ENCODE measurements around the gene SMIM17.
A peak's percentile ranks its signal among the peaks of the same experiment; 100 is the strongest.
"Not testable (repeated sequence)": the region's sequence is repeated elsewhere in the genome, so short reads cannot be mapped to it uniquely, and the experiment has no call there.

SMIM17 gene

GRCh38 chr19:56670961-56671612 lies 28.1 kb downstream of the SMIM17 start:
- no peaks in the 10 kb centered on the region for H3K36me3 ChIP-seq (ENCODE audit: control insufficient read depth, insufficient read depth, low read length)
- H3K27ac ChIP-seq (ENCODE audit: insufficient read depth, low read length, poor library complexity, severe bottlenecking), result peak overlapping the region; percentile 7
- DNase-seq, result no peak
- peak overlapping the region; percentile 51 for H3K4me3 ChIP-seq (ENCODE audit: insufficient read depth, low read depth, low read length, poor library complexity, severe bottlenecking)
- no peaks in the 10 kb centered on the region for H3K9me3 ChIP-seq (ENCODE audit: control insufficient read depth, low read length)
- H3K27me3 ChIP-seq (replicated peaks; ENCODE audit: control insufficient read depth, insufficient read depth, low read length, poor library complexity, severe bottlenecking), result no peaks in the 10 kb centered on the region
- no peaks in the 10 kb centered on the region for H3K4me1 ChIP-seq (ENCODE audit: control insufficient read depth, insufficient read depth, low read length, poor library complexity, severe bottlenecking)

- H3K27me3 ChIP-seq (replicated peaks; ENCODE audit: control insufficient read depth, insufficient read depth, low read length, poor library complexity, severe bottlenecking), result no peaks in the 10 kb centered on the region
- H3K36me3 ChIP-seq (ENCODE audit: control insufficient read depth, insufficient read depth, low read length), result no peaks in the 10 kb centered on the region
- no peaks in the 10 kb centered on the region for H3K9me3 ChIP-seq (ENCODE audit: control insufficient read depth, low read length)
- peak within 1 kb of the TSS; percentile 7 for H3K27ac ChIP-seq (ENCODE audit: insufficient read depth, low read length, poor library complexity, severe bottlenecking)
- DNase-seq, result peak; percentile 22 to 55 (median 45)
- peak within 1 kb of the TSS; percentile 51 for H3K4me3 ChIP-seq (ENCODE audit: insufficient read depth, low read depth, low read length, poor library complexity, severe bottlenecking)
- H3K4me1 ChIP-seq (ENCODE audit: control insufficient read depth, insufficient read depth, low read length, poor library complexity, severe bottlenecking), result no peaks in the 10 kb centered on the region
These were observed 28.6 kb downstream of the SMIM17 start, which contains the start of gene ZNF835 for GRCh38 chr19:56671613-56671994. Gene ZNF835 (minus strand): TSS chr19:56671757. CDS start chr19:56665198, 6,559 bp downstream.

GRCh38 chr19:56672610-56673009 lies 29.7 kb downstream of the SMIM17 start:
- not testable (repeated sequence) for H3K27ac ChIP-seq (ENCODE audit: insufficient read depth, low read length, poor library complexity, severe bottlenecking); DNase-seq; H3K36me3 ChIP-seq (ENCODE audit: control insufficient read depth, insufficient read depth, low read length); H3K9me3 ChIP-seq (ENCODE audit: control insufficient read depth, low read length); H3K4me1 ChIP-seq (ENCODE audit: control insufficient read depth, insufficient read depth, low read length, poor library complexity, severe bottlenecking); H3K27me3 ChIP-seq (replicated peaks; ENCODE audit: control insufficient read depth, insufficient read depth, low read length, poor library complexity, severe bottlenecking); H3K4me3 ChIP-seq (ENCODE audit: insufficient read depth, low read depth, low read length, poor library complexity, severe bottlenecking)

GRCh38 chr19:56678205-56678604 lies 35.2 kb downstream of the SMIM17 start:
- Histone ChIP-seq H3K36me3 (ENCODE audit: control insufficient read depth, insufficient read depth, low read length) (no peaks in the 10 kb centered on the region), H3K4me3 (ENCODE audit: insufficient read depth, low read depth, low read length, poor library complexity, severe bottlenecking) (no peak overlapping the region), H3K27ac (ENCODE audit: insufficient read depth, low read length, poor library complexity, severe bottlenecking) (no peak overlapping the region), H3K9me3 (ENCODE audit: control insufficient read depth, low read length) (no peaks in the 10 kb centered on the region), H3K27me3 (replicated peaks; ENCODE audit: control insufficient read depth, insufficient read depth, low read length, poor library complexity, severe bottlenecking) (no peaks in the 10 kb centered on the region), H3K4me1 (ENCODE audit: control insufficient read depth, insufficient read depth, low read length, poor library complexity, severe bottlenecking) (no peaks in the 10 kb centered on the region)
- DNase-seq, result no peak

- Histone ChIP-seq H3K4me1 (ENCODE audit: control insufficient read depth, insufficient read depth, low read length, poor library complexity, severe bottlenecking) (no peaks in the 10 kb centered on the region), H3K27ac (ENCODE audit: insufficient read depth, low read length, poor library complexity, severe bottlenecking) (no peak overlapping the region), H3K4me3 (ENCODE audit: insufficient read depth, low read depth, low read length, poor library complexity, severe bottlenecking) (no peak overlapping the region), H3K27me3 (replicated peaks; ENCODE audit: control insufficient read depth, insufficient read depth, low read length, poor library complexity, severe bottlenecking) (no peaks in the 10 kb centered on the region), H3K9me3 (ENCODE audit: control insufficient read depth, low read length) (no peaks in the 10 kb centered on the region), H3K36me3 (ENCODE audit: control insufficient read depth, insufficient read depth, low read length) (no peaks in the 10 kb centered on the region)
- no peak for DNase-seq
These were observed 38.7 kb downstream of the SMIM17 start for GRCh38 chr19:56681702-56682101.

DNA sequence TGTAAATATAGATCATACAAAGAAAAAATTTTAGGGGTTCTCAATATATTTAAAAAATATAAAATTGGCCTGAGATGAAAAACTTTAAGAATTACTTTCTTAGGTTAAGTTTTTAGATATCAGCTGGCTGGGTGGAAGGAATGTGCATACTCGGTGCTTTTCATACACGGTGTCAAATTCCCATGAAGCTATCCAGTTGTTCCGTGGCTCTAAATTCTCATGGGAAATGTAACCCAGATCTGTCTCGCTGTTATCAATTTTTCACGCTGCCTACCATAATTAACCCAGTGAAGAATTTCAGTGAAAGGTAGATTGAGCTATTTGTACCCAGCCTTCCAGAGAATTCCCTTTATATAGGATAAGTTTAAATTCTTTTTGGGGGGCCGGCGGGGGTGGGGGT lies 40.2 kb downstream of the SMIM17 start:
- Histone ChIP-seq H3K4me1 (ENCODE audit: control insufficient read depth, insufficient read depth, low read length, poor library complexity, severe bottlenecking) (no peaks in the 10 kb centered on the region), H3K27me3 (replicated peaks; ENCODE audit: control insufficient read depth, insufficient read depth, low read length, poor library complexity, severe bottlenecking) (no peaks in the 10 kb centered on the region), H3K36me3 (ENCODE audit: control insufficient read depth, insufficient read depth, low read length) (no peaks in the 10 kb centered on the region), H3K9me3 (ENCODE audit: control insufficient read depth, low read length) (no peaks in the 10 kb centered on the region), H3K27ac (ENCODE audit: insufficient read depth, low read length, poor library complexity, severe bottlenecking) (no peak overlapping the region), H3K4me3 (ENCODE audit: insufficient read depth, low read depth, low read length, poor library complexity, severe bottlenecking) (no peak overlapping the region)
- no peak for DNase-seq

DNA sequence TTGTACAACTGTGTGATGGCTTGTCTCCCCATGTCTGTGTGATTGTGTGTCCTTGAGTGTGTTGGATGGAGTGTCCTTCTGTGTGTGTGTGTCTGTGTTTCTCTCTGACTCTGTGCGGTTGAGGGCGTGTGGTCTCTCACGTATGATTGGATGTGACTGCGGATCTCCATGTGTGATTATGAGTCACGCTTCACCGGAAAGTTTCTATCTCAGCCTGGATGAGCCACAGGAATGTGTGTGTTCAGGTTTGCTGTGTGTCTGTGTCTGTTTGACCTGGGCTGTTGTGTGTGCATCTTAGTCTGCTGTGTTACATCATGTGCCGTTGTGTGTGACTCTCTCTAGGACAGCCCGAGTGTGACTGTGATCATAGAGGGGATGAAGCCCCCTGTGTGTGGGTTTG lies 44.1 kb downstream of the SMIM17 start:
- DNase-seq, result no peak
- no peaks in the 10 kb centered on the region for H3K36me3 ChIP-seq (ENCODE audit: control insufficient read depth, insufficient read depth, low read length)
- no peak overlapping the region for H3K27ac ChIP-seq (ENCODE audit: insufficient read depth, low read length, poor library complexity, severe bottlenecking)
- H3K4me1 ChIP-seq (ENCODE audit: control insufficient read depth, insufficient read depth, low read length, poor library complexity, severe bottlenecking), result no peaks in the 10 kb centered on the region
- no peaks in the 10 kb centered on the region for H3K27me3 ChIP-seq (replicated peaks; ENCODE audit: control insufficient read depth, insufficient read depth, low read length, poor library complexity, severe bottlenecking)
- H3K9me3 ChIP-seq (ENCODE audit: control insufficient read depth, low read length), result no peaks in the 10 kb centered on the region
- no peak overlapping the region for H3K4me3 ChIP-seq (ENCODE audit: insufficient read depth, low read depth, low read length, poor library complexity, severe bottlenecking)

- Histone ChIP-seq H3K27ac (ENCODE audit: insufficient read depth, low read length, poor library complexity, severe bottlenecking) (no peak overlapping the region), H3K27me3 (replicated peaks; ENCODE audit: control insufficient read depth, insufficient read depth, low read length, poor library complexity, severe bottlenecking) (no peaks in the 10 kb centered on the region), H3K9me3 (ENCODE audit: control insufficient read depth, low read length) (no peaks in the 10 kb centered on the region), H3K4me3 (ENCODE audit: insufficient read depth, low read depth, low read length, poor library complexity, severe bottlenecking) (no peak overlapping the region), H3K36me3 (ENCODE audit: control insufficient read depth, insufficient read depth, low read length) (no peaks in the 10 kb centered on the region), H3K4me1 (ENCODE audit: control insufficient read depth, insufficient read depth, low read length, poor library complexity, severe bottlenecking) (no peaks in the 10 kb centered on the region)
- no peak for DNase-seq
These were observed 46.2 kb downstream of the SMIM17 start for GRCh38 chr19:56689198-56689597.

DNA sequence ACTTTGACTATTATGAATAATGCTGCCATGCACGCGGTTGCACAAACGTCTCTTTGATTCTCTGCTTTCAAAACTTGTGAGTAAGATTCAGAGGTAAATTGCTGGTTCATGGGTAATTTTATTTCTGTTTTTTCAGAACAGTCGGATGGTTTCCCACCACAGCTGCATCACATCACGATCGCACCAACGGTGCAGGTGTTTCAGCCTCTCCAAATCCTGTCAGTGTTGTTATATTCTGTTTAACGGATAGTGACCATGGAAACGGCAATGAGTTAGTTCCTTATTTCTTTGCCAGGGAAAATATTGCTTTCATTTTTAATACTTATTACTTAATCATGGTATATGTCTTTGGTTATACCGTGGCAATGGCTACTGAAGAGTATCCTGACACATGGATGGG lies 47.7 kb downstream of the SMIM17 start:
- no peaks in the 10 kb centered on the region for H3K4me1 ChIP-seq (ENCODE audit: control insufficient read depth, insufficient read depth, low read length, poor library complexity, severe bottlenecking)
- H3K4me3 ChIP-seq (ENCODE audit: insufficient read depth, low read depth, low read length, poor library complexity, severe bottlenecking), result no peak overlapping the region
- no peak for DNase-seq
- no peaks in the 10 kb centered on the region for H3K27me3 ChIP-seq (replicated peaks; ENCODE audit: control insufficient read depth, insufficient read depth, low read length, poor library complexity, severe bottlenecking)
- no peaks in the 10 kb centered on the region for H3K9me3 ChIP-seq (ENCODE audit: control insufficient read depth, low read length)
- no peak overlapping the region for H3K27ac ChIP-seq (ENCODE audit: insufficient read depth, low read length, poor library complexity, severe bottlenecking)
- H3K36me3 ChIP-seq (ENCODE audit: control insufficient read depth, insufficient read depth, low read length), result no peaks in the 10 kb centered on the region

DNA sequence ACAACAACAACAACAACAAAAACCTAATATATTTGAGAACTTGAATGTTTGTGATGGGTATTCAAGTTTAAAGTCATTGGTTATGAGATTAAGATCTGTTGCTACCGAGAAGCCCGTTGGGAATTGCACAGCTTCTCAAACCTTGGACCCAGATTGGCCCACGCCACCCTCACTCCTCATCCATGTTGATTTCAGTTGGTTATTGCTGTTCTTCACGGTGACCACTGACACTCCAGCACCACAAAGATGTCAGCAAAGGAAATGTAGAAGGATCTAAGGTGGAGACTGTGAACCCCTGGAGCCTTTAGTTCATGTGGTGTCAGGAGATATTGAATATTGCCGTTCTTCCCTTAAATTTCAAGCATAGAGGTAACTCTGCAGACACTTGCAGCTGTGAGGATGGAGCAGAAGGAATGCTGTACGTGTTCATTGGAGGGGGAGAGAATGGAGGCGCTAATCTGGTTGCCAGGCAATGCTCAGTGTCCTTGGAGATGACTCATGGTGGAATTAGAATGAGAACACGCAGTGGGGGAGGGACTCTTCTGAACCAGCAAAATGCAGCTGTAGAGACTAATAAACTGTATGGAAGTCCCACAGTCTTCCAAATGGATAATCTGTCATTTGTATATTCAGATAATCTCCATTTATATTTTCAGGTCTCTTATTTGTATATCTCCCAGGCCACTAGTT lies 49.4 kb downstream of the SMIM17 start:
- DNase-seq, result no peak

More for the DNA sequence above, 49.4 kb downstream of the SMIM17 start:
- no peaks in the 10 kb centered on the region for H3K9me3 ChIP-seq (ENCODE audit: control insufficient read depth, low read length)
- H3K27me3 ChIP-seq (replicated peaks; ENCODE audit: control insufficient read depth, insufficient read depth, low read length, poor library complexity, severe bottlenecking), result no peaks in the 10 kb centered on the region
- no peak overlapping the region for H3K27ac ChIP-seq (ENCODE audit: insufficient read depth, low read length, poor library complexity, severe bottlenecking)
- no peaks in the 10 kb centered on the region for H3K4me1 ChIP-seq (ENCODE audit: control insufficient read depth, insufficient read depth, low read length, poor library complexity, severe bottlenecking)
- H3K4me3 ChIP-seq (ENCODE audit: insufficient read depth, low read depth, low read length, poor library complexity, severe bottlenecking), result no peak overlapping the region
- H3K36me3 ChIP-seq (ENCODE audit: control insufficient read depth, insufficient read depth, low read length), result no peaks in the 10 kb centered on the region

Measured in effector memory CD4-positive, alpha-beta T cell (primary cell).